ENCODE data around the gene MIB1.

The MIB1 gene

DNA sequence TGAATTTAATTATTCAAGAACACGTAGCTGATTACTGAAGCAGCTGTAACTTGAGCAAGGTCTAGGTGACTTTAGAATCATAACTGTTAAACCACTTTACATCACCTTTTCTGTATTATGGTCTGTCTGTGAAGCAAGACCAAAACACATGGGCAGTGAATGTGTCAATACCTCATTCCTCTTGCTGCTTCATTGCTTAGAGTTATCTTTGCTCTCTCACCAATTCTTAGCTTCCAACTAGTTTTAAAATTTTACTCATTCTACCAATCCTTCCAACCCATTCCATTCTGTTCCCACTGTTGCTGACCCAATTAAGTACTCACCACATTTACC, 80.2 kb downstream of the MIB1 start:
- DNase-seq = no peak

DNA sequence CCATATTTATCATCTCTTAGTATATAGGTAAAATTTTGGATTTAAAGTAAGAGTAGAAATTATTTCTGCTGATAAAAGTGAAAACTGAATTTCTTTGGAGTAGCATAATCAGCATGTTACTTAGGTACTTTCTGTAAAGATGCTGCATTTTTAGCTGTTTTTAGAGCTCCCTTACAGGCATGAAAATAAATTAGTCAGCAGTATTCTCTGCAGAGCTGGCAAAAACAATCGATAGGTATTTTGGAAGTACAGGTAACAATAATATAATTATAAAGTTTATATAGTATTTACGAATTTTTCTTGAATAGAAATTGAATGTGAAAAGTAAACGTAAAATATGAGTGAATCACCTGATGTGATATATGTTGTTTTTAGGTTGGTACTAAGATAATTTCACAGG, 83.3 kb downstream of the MIB1 start:
- DNase-seq = no peak

DNA sequence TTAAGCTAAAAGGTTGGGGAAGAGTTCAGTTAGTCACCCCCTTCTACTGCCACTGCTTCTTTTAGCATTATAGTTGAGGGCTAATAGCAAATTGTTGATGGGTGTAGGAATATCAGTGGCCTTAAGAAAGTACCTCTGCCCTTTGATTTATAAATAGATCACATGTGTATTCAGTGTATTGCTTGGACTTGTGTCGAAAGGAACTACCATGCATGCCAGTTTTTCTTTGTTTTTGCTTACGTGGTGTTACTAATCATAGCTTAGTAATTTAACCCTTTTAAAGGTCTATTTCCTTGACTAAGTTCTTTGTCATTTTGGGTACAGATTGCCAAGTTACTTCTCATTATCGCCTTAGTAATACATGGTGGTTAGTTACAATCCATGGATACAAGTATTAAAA, 85.6 kb downstream of the MIB1 start:
- peak; percentile 81 for DNase-seq

DNA sequence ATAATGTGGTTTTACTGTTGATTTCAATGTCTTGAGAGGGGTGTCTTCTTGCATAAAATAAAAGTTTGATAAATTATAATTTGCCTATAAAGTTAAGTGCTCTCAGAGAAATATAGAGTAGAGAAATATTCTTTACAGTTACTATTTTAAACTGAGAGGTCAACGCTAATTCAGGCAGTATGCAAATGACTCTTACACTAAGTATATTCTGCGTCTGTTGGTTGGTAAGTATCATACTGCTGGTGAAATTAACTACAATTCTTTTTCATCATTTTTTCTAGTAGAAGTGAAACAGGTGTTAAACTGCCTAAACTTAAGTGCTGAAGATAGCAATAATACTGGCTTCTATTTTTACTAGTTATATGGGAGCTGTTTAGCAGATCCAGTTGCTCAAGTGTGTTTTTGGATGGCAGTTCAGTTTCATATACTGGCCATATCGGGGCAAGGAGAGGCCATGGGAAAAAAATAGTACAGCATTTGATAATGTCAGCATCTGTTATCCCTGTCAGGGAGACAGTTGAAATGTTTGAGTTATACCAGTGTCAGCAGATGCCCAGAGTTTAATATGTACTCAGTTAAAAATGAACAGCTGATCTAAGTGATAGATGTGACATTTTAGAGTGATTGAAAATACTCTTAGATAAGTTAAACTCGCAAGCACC, 86.2 kb downstream of the MIB1 start:
- DNase-seq = no peak

DNA sequence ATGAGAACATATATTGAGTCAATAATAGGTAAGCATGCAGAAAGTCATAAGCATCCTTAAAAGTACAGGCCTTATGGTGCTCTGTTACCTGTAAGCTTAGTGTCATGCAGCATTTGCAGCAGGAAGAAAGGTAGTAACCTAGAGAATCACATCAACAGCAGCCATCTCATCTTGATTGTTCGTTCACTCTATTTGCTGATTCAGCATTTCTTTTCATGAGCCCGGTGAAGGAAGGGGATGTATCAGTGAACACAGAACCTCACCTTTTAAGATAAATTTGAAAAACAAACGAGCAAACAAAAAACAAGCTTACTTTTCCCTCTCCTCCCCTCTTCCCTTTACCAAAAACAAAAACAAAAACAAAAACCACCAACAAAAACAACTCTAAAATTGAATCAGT, 89.9 kb downstream of the MIB1 start:
- DNase-seq = no peak

DNA sequence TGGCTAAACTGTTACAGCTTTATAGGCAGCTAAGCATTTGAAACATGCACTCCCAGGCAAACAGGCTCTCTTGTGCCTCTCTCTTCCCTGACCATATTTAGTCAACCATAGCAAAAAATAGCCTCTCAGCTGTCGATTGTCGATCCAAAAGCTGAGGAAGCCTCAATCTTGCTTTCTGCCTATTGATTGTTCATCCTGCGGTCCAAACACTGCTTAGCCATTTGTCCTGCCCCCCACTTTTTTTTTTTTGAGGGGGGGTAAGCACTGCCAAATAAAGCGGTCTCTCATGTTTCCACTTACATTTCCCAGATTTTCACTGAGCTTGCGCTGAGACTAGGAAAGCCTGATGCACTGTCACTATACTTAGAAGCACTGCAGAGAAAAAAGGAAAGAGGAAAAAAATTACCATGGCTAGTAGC, 90.8 kb downstream of the MIB1 start:
- DNase-seq = no peak

DNA sequence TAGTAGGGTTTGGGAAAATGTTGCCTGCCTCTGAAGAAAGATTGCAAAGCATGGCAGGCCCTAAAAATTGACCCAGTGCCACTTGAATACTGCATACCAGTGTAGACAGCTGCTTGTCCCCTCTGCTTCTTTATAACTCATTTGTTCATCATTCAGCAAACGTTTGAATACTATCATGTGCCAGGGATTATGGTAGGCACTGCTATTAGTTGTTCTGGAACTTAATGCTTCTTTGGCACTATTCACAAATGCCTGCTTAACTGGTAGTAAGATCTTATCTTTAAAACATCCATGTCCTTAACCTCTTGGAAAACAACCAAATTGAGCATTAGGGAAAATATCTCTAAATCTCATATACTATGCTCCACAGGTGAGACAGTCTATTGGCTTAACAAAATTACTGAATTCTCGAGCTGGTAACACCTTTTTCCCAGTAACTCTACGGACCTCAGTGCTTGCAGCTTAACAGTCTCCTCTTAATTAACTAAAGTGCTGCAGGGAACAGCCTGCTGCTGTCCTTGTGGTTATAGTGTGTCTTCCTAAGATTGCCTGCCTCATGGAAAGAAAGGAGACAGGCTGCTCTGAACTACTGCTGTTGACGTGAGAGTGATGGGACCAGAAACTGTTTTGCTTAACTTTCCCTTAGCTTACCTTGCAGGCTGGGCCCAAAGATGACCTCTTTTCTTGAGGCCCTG, 93.2 kb downstream of the MIB1 start:
- no peak for DNase-seq

DNA sequence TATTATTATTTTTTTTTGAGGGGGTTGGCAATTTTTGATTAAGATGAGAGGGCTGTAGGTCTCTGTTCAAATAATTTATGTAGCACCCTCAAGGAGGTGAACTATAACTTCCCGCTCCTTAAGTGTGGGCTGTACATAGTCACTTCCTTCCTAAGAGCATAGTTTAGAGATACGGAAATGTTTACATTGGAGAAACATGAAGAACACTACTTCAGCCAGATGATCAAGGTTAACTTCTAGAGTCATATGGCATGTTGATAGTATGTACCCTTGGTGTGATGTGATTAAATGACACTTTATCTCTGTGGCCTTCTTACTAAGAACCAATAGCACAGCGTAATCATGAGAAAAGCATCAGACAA, 93.7 kb downstream of the MIB1 start:
- no peak for DNase-seq

DNA sequence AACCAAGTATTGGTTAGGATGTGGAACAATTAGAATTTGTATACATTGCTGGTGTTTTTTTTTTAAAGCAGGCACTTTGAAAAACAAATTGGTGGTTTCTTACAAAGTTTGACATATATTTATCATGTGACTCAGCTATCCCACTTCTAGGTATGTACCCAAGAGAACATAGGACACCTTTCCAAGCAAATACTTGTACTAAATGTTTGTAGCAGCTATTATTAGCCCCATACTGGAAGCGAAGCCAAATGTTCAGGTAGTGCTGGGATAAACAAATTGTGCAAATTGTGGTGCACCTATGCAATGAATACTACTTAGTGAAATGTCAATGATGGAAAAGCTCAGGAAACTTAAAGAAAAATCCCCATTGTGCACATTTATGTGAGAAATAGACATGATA, 101.0 kb downstream of the MIB1 start:
- DNase-seq = no peak

DNA sequence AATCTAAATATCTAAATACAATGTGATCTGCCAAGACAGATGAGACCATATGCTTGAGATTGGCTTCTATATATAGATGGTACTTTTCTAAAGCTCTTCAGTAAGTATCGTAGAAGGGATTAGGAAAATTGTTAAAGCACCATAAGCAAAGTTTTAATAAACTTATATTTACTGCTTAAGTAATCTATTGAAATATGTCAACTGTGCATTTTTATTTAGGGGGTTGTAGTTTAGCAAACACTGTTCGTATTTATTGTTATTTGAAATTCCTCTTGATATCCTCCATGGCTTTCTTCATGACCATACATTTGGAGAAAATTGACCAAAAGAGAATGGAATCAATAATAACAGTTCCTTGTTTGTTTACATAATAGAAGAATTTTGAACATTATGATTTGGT, 102.7 kb downstream of the MIB1 start:
- no peak for DNase-seq

DNA sequence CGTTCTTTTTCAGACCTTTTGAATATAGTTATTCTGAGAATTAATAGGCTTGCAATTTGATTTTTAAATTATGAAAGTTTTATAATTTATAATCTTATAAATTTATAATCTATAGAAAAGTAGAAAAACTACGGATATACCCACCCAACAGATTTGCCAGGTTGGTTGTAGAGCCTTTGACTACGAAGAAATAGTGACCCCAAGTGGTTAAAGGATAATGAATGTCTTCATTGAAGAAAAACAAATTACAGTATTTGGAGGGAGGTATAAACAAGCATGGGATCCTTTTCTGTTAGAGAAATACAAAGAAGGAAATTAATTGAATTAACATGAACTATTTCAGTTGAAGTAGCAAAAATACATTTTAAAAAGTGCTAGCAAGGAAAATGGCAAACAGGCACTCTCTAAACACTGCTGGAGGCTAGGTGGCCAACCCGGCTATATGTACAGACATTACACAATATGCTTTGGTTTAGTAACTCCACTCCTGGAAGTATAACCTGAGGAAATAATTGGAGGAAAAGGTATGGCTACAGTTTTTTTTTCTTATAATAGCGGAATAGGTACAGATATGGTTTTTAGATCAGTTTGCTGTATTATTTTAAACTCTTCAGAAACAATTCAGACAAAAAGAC, 110.9 kb downstream of the MIB1 start:
- peak; percentile 17 for DNase-seq

DNA sequence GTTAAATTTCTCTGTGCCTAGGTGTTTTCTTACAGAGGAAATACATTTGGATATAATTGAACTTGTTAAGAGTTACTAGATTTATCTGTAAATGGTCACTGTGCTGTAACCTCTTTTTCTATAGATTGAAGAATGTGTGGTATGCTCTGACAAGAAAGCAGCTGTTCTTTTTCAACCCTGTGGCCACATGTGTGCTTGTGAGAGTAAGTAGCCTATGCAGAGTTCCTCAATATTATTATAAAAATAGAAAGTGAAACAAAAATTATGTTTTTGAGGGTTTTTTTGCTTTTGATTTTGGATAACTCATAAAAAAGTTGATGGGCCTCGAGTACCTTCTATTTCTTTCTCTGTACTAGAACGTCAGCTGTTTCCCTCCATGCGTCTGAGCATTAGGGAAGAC, 112.4 kb downstream of the MIB1 start:
- DNase-seq = no peak

DNA sequence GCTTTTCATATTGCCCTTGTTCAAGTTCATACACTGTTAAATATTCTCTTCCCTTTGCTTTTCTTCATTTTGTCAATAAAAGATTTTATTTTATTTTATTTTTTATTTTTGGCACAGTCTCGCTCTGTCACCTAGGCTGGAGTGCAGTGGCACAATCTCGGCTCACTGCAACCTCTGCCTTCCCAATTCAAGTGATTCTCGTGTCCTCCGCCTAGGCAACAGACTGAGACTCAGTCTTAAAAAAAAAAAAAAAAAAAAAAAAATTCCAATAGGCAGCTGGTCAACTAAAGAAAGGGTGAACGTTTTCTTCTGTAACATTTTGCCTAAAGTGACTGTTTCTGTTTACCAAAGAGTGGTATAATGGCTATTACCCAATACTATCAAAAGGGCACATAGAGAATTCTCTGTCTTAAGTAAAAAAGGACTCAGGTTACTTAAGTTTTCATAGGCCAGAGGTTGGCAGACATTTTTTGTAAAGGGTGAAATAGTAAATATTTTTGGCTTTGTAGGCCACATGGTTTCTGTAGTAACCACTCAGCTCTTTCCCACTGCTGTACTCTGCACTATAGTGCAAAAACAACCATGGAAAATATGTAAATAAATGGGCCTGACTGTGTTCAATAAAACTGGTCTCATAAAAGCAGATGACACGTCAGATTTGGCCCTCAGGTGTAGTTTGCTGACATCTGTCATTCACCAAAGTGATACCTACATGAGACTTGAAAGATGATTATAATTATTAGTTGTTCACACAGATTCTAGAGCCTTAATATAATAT, 113.4 kb downstream of the MIB1 start:
- DNase-seq = no peak

DNA sequence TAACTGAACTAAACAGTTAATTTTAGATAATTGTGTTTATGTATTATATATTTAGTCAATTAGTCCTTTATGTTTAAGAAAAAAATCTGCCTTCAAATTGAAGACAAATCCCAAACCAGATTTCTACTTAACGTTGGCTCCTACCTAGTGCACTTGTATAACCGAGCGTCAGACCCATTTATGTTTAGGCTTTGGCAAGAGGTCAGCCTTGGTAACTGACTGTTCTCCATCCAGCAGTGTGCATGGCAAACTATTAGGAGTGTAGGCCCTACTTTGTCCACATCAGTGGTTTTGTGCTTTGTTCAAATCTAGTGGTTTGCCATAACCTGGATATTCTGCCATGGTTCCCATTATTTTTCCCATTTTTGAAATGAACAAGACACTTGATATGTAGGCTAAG, 114.8 kb downstream of the MIB1 start:
- no peak for DNase-seq

DNA sequence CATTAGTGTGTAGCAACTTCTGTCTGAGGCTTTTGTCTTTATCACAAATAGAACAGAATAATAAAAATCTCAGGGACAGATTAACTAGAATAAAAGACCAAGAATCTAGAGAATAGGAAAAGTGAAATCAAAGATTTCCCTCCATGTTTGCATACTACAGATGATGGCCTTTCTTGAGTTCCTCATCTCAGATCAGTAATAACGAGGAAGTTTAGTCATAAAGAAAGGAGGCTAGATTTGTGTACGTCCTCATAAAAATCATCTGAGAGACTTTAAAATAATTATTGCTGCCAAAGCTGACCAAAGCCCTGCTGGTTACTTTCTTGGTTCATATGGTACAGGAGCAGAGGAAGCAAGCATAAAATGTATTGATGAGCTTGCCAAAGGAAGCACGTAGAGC, 117.3 kb downstream of the MIB1 start:
- no peak for DNase-seq

DNA sequence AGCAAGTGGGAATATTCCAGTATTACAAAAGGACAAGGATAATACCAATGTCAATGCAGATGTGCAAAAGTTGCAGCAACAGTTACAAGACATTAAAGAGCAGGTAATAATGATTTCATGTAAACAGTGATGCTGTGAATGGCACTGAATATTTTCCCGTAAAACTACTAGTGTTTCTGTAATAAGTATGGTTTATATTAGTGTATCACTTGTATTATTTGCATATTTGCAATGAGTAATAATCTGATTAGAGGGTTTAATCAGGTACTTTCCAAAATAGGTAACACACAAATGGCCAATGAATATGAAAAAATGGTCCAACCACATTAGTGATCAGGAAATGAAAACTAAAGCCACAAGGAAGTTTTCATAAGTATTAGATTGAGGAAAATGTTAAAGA, 118.0 kb downstream of the MIB1 start:
- DNase-seq = no peak

DNA sequence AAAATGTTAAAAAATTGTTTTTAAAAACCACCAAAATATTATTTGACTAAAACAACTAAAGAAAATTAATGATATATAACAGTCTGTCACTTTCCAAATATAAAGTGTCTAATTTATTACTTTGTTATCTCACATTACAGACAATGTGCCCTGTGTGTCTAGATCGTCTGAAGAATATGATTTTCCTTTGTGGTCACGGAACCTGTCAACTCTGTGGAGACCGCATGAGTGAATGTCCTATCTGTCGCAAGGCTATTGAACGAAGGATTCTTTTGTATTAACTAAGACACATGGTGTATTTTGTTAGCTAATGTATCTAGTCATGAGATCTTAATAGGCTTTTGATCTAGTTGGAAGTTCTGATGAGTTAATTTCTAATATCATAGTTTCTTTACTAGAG, 123.8 kb downstream of the MIB1 start:
- DNase-seq = no peak

DNA sequence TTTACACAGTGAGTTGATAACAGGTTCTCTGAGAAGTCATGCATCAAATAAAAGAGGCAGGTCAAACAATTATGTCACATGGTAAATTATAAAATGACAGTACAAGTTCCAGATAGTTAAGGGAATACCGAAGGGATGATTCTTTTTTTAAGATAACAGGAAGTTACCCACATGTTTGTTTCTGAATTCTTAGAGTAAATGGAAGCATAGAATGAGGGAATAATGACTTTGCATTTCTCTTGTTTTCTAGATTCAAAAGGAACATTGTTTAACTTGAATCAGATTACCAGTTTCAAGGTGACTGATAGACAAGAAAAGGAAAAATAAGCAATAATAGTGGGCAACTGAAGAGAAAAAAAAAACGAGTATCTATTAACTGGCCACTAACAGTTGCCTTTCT, 124.5 kb downstream of the MIB1 start:
- DNase-seq = no peak

DNA sequence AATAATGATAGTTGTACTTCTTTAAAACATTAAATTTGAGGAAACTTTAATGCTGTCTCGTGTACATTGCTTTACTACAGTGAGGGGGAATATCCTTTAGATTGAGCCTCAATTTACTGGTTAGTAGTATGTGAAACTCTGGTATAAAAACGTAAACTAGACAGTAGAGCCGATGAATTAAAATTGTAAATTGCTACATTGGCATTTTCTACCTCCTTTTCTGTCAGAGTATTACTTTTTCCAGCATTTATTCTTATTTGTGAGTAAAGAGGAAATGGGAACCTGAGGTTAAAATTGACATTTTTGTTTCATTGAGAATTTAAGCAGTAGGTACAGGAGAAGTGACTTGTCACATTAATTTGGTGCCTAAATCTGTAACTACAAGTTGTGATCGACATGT, 128.2 kb downstream of the MIB1 start:
- DNase-seq = no peak

DNA sequence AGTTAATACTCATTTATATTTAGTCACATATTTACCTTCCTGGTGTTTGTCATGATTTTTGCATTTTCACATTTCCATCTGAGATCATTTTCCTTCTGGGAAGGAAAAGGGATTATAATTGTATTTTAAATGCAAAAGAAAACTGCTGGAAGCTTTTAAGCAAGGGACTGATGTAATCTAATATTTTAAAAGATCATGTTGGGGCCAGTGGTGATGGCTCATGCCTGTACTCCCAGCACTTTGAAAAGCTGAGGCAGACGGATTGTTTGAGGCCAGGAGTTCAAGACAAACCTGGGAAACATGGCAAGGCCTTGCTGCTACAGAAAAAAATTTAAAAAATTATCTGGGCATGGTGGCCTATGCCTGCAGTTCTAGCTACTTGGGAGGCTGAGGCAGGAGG, 149.0 kb downstream of the MIB1 start:
- DNase-seq = no peak

DNA sequence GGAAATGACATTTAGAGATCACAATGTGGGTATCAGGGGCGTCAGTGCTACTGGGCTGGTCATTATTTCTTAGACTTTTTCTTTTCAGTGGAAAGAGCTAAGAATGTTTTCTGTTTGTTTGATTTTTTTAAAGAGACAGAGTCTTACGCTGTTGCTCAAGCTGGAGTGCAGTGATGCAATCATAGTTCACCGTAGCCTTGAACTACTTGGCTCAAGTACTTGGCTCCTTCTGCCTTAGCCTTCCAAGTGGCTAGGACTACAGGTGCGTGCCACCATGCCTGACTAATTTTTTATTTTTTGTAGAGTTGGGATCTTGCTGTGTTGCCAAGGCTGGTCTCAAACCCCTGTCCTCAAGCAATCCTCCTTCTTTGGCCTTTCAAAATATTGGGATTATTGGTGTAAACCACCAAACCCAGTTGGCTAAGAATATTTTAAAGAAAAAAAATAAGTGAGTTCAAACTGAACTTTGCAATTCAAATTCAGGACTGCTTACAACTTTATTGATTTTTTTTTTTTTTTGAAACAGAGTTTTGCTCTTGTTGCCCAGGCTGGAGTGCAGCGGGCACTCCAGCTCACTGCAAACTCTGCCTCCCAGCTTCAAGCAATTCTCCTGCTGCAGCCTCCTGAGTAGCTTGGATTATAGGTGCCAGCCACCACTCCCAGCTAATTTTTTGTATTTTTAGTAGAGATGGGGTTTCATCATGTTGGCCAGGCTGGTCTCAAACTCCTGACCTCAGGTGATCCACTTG, 154.2 kb downstream of the MIB1 start:
- DNase-seq = no peak

DNA sequence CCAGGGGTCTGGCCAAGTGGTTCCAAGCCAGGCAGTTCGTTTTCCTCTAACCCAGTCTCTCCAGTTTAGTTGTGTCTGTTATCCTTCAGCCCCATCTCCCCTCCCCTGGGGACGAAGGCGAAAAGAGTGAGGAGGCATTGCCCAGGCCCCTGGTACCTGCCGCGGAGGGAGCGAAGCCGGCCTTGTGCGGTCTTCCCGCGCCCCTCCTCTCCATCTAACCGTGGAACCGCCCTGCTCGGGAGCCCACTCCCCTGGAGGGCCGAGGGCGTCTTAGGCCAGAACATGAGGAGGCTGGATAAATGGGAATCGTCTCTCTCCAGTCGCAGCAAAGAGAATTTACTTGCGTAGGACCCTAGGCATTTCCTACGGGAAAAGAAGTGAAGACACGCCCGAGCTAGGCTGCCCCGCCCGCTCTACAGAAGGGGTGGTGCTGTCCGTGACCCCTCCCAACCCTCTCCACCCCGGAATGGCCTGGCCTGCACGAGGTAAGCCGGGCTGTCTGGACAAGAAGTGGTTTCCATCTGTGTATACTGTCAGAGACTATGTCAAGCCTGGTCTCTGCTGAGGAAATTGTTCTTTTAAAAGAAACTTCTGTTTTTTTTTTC, 156.2 kb downstream of the MIB1 start:
- DNase-seq = no peak

DNA sequence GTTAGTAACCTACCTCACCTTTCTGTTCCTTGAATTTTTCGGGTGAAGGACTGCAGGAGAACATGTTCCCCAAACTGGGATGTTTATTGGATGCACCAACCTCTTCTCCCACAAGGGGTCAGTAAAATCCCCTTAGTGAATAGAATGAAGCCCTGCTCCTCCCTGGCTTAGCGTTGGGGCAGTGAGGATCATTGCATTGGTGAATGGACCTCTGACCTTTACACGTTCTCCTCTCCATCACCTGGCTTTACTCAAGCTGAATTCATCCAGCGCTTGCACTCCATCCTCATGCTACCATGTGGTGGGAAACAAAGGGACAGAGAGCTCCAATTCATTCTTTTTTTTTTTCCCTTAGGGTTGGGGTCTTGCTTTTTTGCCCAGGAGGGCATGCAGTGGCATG, 157.2 kb downstream of the MIB1 start:
- peak; percentile 38 for DNase-seq
